HepG2 (cell line): ENCODE data around the gene BEST3. TPM values are rescaled to one million over a fixed set of nuclear protein-coding genes. Genes with fewer than 3 reads are reported as not detected.

ENCODE experiments used
- ATAC-seq: fragments of 200-7000 bp; cut with Tn5 transposase; 3 replicates; pipeline ENCODE4 v1.9.1; 2020; ENCODE audit warnings: mild to moderate bottlenecking, moderate library complexity
- BruUV-seq: library from RNA; stranded (reverse); fragments of 400-500 nt; replicated peaks from 2 replicates; lab custom pipeline; 2021; lab: Mats Ljungman, UMichigan
- CTCF ChIA-PET: fragments of 300-600 bp; formaldehyde crosslinking; extraction: SDS; loops from one replicate; lab custom pipeline; 2021; ENCODE audit warnings: low total read pairs, inconsistent platforms, low intra/inter-chr PET ratio; lab: Yijun Ruan, JAX
- POLR2A ChIA-PET: fragments of 350-600 bp; sonication (Branson Sonifier 250); formaldehyde crosslinking; loops from one replicate; lab custom pipeline; 2020; ENCODE audit warnings: antibody characterized with exemption, inconsistent platforms; lab: Yijun Ruan, JAX
- DNase-seq: peaks from one replicate; pipeline ENCODE4 v3.0.0-alpha.2; 2015; ENCODE audit warnings: low spot score
- FAIRE-seq: peaks from 3 replicates; lab custom pipeline; 2011; peaks lifted over from hg19 to GRCh38; lab: Jason Lieb, UNC
- H2AFZ ChIP-seq: one replicate; pipeline ENCODE4 v1.6.1; 2011; ENCODE audit warnings: low read length, inconsistent platforms
- H3K27ac ChIP-seq: fragments of 300-600 bp; 3 replicates; pipeline ENCODE4 v1.8.0; 2011; ENCODE audit warnings: mixed run types, mild to moderate bottlenecking, mixed read lengths, low read length, inconsistent platforms; ENCODE audit not compliant: insufficient read depth; ENCODE audit errors: extremely low read length
- H3K27me3 ChIP-seq, 2 experiments: fragments of 200-600 bp in 1 of 2; 2 replicates in 1 of 2; 3 replicates in 1 of 2; pipeline versions ENCODE4 v1.6.0 to v1.8.0; 2011; ENCODE audit warnings: low read length in 2 of 2, mild to moderate bottlenecking in 2 of 2, moderate library complexity in 2 of 2, inconsistent platforms in 1 of 2; ENCODE audit not compliant: insufficient read depth in 2 of 2, control insufficient read depth in 1 of 2
- H3K36me3 ChIP-seq, 2 experiments: fragments of 200-600 bp in 1 of 2; replicated peaks in 1 of 2; 2 replicates in 1 of 2; 3 replicates in 1 of 2; pipeline versions ENCODE4 v1.5.1 to v1.8.0; 2011; ENCODE audit warnings: low read length in 2 of 2, inconsistent platforms in 1 of 2; ENCODE audit not compliant: insufficient read depth in 2 of 2, control insufficient read depth in 1 of 2
- H3K4me1 ChIP-seq: 2 replicates; pipeline ENCODE4 v1.5.1; 2012; ENCODE audit warnings: low read length, inconsistent platforms; ENCODE audit not compliant: insufficient read depth
- H3K4me2 ChIP-seq: 2 replicates; pipeline ENCODE4 v1.6.0; 2011; ENCODE audit warnings: low read depth, low read length, inconsistent platforms
- H3K4me3 ChIP-seq, 3 experiments: fragments of 200-600 bp in 1 of 3; sonication (generic), shearing (Covaris generic) in 1 of 3; replicated peaks in 1 of 3; 2 replicates each; pipeline ENCODE4 v1.5.1; 2011 to 2016; ENCODE audit warnings: low read length in 3 of 3, inconsistent platforms in 2 of 3, low read depth in 2 of 3, mild to moderate bottlenecking in 2 of 3, control low read depth in 1 of 3, mixed read lengths in 1 of 3; ENCODE audit not compliant: insufficient read depth in 1 of 3
- H3K79me2 ChIP-seq: one replicate; pipeline ENCODE4 v1.6.1; 2011; ENCODE audit warnings: low read length, inconsistent platforms; ENCODE audit not compliant: insufficient read depth
- H3K9ac ChIP-seq: 2 replicates; pipeline ENCODE4 v1.6.0; 2011; ENCODE audit warnings: mild to moderate bottlenecking, low read depth, low read length, inconsistent platforms; ENCODE audit not compliant: insufficient read depth
- H3K9me3 ChIP-seq: 2 replicates; pipeline ENCODE4 v1.5.1; 2012; ENCODE audit warnings: mild to moderate bottlenecking, low read length
- H4K20me1 ChIP-seq: 2 replicates; pipeline ENCODE4 v1.6.0; 2011; ENCODE audit warnings: inconsistent platforms, mild to moderate bottlenecking, low read length, moderate library complexity; ENCODE audit not compliant: insufficient read depth
- ATRX ChIP-seq: sonication (generic); formaldehyde crosslinking; IDR thresholded peaks from 2 replicates; pipeline ENCODE4 v1.4.0; 2020; ENCODE audit warnings: missing genetic modification reagents, borderline replicate concordance
- CEBPZ ChIP-seq: IDR thresholded peaks from 2 replicates; pipeline ENCODE4 v1.6.1; 2012; ENCODE audit warnings: low read length, improper control_type of control experiment
- FOXK1 ChIP-seq: sonication (generic); formaldehyde crosslinking; IDR thresholded peaks from 2 replicates; pipeline ENCODE4 v1.4.0; 2020; ENCODE audit warnings: low read depth, missing genetic modification reagents, borderline replicate concordance
- GATAD2A ChIP-seq: IDR thresholded peaks from 2 replicates; pipeline ENCODE4 v1.6.1; 2016
- HMG20A ChIP-seq: IDR thresholded peaks from 2 replicates; pipeline ENCODE4 v1.6.1; 2016; ENCODE audit warnings: borderline replicate concordance
- HNF1B ChIP-seq: sonication (generic); formaldehyde crosslinking; IDR thresholded peaks from 2 replicates; pipeline ENCODE4 v1.5.1; 2020; ENCODE audit warnings: mild to moderate bottlenecking, moderate library complexity, missing genetic modification reagents
- KDM2A ChIP-seq: sonication (generic); formaldehyde crosslinking; IDR thresholded peaks from 2 replicates; pipeline ENCODE4 v1.4.0; 2020; ENCODE audit warnings: low read depth, missing genetic modification reagents, borderline replicate concordance
- KDM5A ChIP-seq: fragments of 200-600 bp; sonication (generic); IDR thresholded peaks from 2 replicates; pipeline ENCODE4 v1.7.0; 2018; ENCODE audit warnings: antibody characterized with exemption, mild to moderate bottlenecking, low read length, borderline replicate concordance
- MXI1 ChIP-seq: IDR thresholded peaks from 3 replicates; pipeline ENCODE4 v1.6.1; 2012; ENCODE audit warnings: low read depth, low read length, inconsistent platforms, borderline replicate concordance
- NFE2L1 ChIP-seq: sonication (generic); formaldehyde crosslinking; IDR thresholded peaks from 2 replicates; pipeline ENCODE4 v1.4.0; 2020; ENCODE audit warnings: missing genetic modification reagents, mild to moderate bottlenecking, borderline replicate concordance
- NPAS2 ChIP-seq: sonication (generic); formaldehyde crosslinking; IDR thresholded peaks from 2 replicates; pipeline ENCODE4 v1.8.0; 2022; ENCODE audit warnings: mild to moderate bottlenecking, missing genetic modification reagents, borderline replicate concordance
- RFXAP ChIP-seq: sonication (generic); formaldehyde crosslinking; IDR thresholded peaks from 2 replicates; pipeline ENCODE4 v1.4.0; 2020; ENCODE audit warnings: missing genetic modification reagents, borderline replicate concordance
- ZNF20 ChIP-seq: sonication (generic); formaldehyde crosslinking; IDR thresholded peaks from 2 replicates; pipeline ENCODE4 v1.4.0; 2020; ENCODE audit warnings: mild to moderate bottlenecking, moderate library complexity, missing genetic modification reagents
- ZNF280B ChIP-seq: sonication (generic); formaldehyde crosslinking; IDR thresholded peaks from 2 replicates; pipeline ENCODE4 v1.5.0; 2020; ENCODE audit warnings: missing genetic modification reagents, mild to moderate bottlenecking, borderline replicate concordance
- ZNF317 ChIP-seq: sonication (generic); formaldehyde crosslinking; IDR thresholded peaks from 2 replicates; pipeline ENCODE4 v1.5.0; 2020; ENCODE audit warnings: mild to moderate bottlenecking, missing genetic modification reagents
- ZNF75D ChIP-seq: sonication (generic); formaldehyde crosslinking; IDR thresholded peaks from 2 replicates; pipeline ENCODE4 v1.8.1; 2023; ENCODE audit warnings: missing genetic modification reagents, mild to moderate bottlenecking, borderline replicate concordance
- WGBS: methylation state at CpG from one replicate; pipeline ENCODE4 v1.1.6; 2017; ENCODE audit warnings: low lambda C conversion rate; 5-methylcytosine and 5-hydroxymethylcytosine counted together
- in situ Hi-C: cut with HindIII; loops from 2 replicates; pipeline ENCODE4 v1.10.0; 2017; ENCODE audit warnings: low pct_unique_long_range_greater_than_20kb; ENCODE audit not compliant: extremely low pct_ligation_motif_present
- intact Hi-C: fragments of 100-400 bp; cut with micrococcal nuclease; formaldehyde crosslinking; loops from one replicate; pipeline ENCODE4 v1.10.0; 2022; ENCODE audit not compliant: unreplicated experiment
- polyA plus RNA-seq, 8 experiments: library from polyadenylated mRNA; depleted of rRNA in 3 of 8; stranded (reverse) in 7 of 8; unstranded in 1 of 8; fragments of >200 nt; fragmentation: Illumina TruSeq in 4 of 8; extraction: Trizol in 4 of 8; gene quantifications; 2 replicates each; pipeline versions ENCODE4 v1.2.1 to v1.2.3, GENCODE V29; 2011 to 2016; ENCODE audit warnings: low read depth in 4 of 8, missing spikeins in 1 of 8, mixed read lengths in 1 of 8; ENCODE audit not compliant: insufficient read depth in 1 of 8
- total RNA-seq, 5 experiments: library from RNA; depleted of rRNA; stranded (reverse); fragments of >200 nt; fragmentation: Illumina TruSeq; extraction: Trizol; gene quantifications; 2 replicates each; pipeline ENCODE4 v1.2.3, GENCODE V29; 2016; ENCODE audit warnings: low read depth in 1 of 5
- TF ChIP-seq, protein P1 (sequence below): sonication (generic); formaldehyde crosslinking; IDR thresholded peaks from 2 replicates; pipeline ENCODE4 v1.8.0; 2022; ENCODE audit warnings: missing genetic modification reagents, mild to moderate bottlenecking, moderate library complexity, borderline replicate concordance

BEST3 gene
- total and polyA plus RNA-seq, 2 of the 13 experiments (the other 11 are each of a cell fraction or from before 2014, with no cell fraction given), result not detected

GRCh38 chr12:69685810-69686209, 13.3 kb downstream of the BEST3 start:
- no TSS peak for BruUV-seq
- TF ChIP-seq ZNF317 (CRISPR knock-in tag) (no peak), HNF1B (CRISPR knock-in tag) (no peak), NFE2L1 (CRISPR knock-in tag) (no peak), KDM5A (no peak), HMG20A (CRISPR knock-in tag) (no peak), ZNF75D (no peak), ZNF20 (CRISPR knock-in tag) (no peak), ATRX (CRISPR knock-in tag) (no peak), MXI1 (no peak), CEBPZ (no peak), NPAS2 (CRISPR knock-in tag) (no peak), GATAD2A (CRISPR knock-in tag) (no peak), RFXAP (CRISPR knock-in tag) (no peak), ZNF280B (CRISPR knock-in tag) (no peak), FOXK1 (no peak), KDM2A (CRISPR knock-in tag) (no peak)
- TF ChIP-seq, protein P1, sequence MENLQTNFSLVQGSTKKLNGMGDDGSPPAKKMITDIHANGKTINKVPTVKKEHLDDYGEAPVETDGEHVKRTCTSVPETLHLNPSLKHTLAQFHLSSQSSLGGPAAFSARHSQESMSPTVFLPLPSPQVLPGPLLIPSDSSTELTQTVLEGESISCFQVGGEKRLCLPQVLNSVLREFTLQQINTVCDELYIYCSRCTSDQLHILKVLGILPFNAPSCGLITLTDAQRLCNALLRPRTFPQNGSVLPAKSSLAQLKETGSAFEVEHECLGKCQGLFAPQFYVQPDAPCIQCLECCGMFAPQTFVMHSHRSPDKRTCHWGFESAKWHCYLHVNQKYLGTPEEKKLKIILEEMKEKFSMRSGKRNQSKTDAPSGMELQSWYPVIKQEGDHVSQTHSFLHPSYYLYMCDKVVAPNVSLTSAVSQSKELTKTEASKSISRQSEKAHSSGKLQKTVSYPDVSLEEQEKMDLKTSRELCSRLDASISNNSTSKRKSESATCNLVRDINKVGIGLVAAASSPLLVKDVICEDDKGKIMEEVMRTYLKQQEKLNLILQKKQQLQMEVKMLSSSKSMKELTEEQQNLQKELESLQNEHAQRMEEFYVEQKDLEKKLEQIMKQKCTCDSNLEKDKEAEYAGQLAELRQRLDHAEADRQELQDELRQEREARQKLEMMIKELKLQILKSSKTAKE (CRISPR knock-in tag), result no peak

More at GRCh38 chr12:69685810-69686209, 13.3 kb downstream of the BEST3 start:
- Histone ChIP-seq H3K4me3 (no peak overlapping the region), H3K27me3 (peaks cover 0 to 13% of the 10 kb centered on the region in 2 experiments; a peak in 1 of 5 replicates), H4K20me1 (no peaks in the 10 kb centered on the region), H3K36me3 (no peaks in the 10 kb centered on the region), H3K9ac (no peak overlapping the region), H2AFZ (no peak overlapping the region), H3K79me2 (no peaks in the 10 kb centered on the region), H3K27ac (no peak overlapping the region), H3K4me2 (no peak overlapping the region), H3K9me3 (no peaks in the 10 kb centered on the region), H3K4me1 (0 out of 2 replicates have a peak, but pooled peaks cover 11% of the 10 kb centered on the region)
- ChIA-PET CTCF (no interaction called here), POLR2A (no interaction called here)
- in situ Hi-C loops (no loop called here), intact Hi-C loops (no loop called here)
- ATAC-seq, result no peak
- 44% methylated on average over 2 of the region's 2 CpGs for WGBS
- FAIRE-seq, result no peak
- no peak for DNase-seq
